SK-N-SH treated with all-trans-retinoic acid at 6 μM for 48 hours (cell line): Measurements from ENCODE around the gene METTL5.

ENCODE experiments used
- ATAC-seq: fragments of 200-7000 bp; cut with Tn5 transposase; 3 replicates; pipeline ENCODE4 v1.9.1; 2020; ENCODE audit warnings: mild to moderate bottlenecking, moderate library complexity
- BACH2 ChIP-seq: fragments of 250-450 bp; sonication (Bioruptor Pico); IDR thresholded peaks from 2 replicates; pipeline ENCODE4 v1.9.0; 2021; ENCODE audit warnings: mild to moderate bottlenecking, borderline replicate concordance
- CREB5 ChIP-seq: fragments of 250-450 bp; sonication (Bioruptor Pico); IDR thresholded peaks from 2 replicates; pipeline ENCODE4 v1.5.1; 2020; ENCODE audit warnings: low read depth, mild to moderate bottlenecking, moderate library complexity
- CSDC2 ChIP-seq: fragments of 250-450 bp; sonication (Bioruptor Pico); IDR thresholded peaks from 2 replicates; pipeline ENCODE4 v1.5.0; 2020; ENCODE audit warnings: mild to moderate bottlenecking, moderate library complexity
- ESRRG ChIP-seq: fragments of 250-450 bp; sonication (Bioruptor Pico); IDR thresholded peaks from 2 replicates; pipeline ENCODE4 v1.6.1; 2021; ENCODE audit warnings: mild to moderate bottlenecking
- GLIS3 ChIP-seq: fragments of 250-450 bp; sonication (Bioruptor Pico); IDR thresholded peaks from 2 replicates; pipeline ENCODE4 v1.5.0; 2020; ENCODE audit warnings: mild to moderate bottlenecking, moderate library complexity
- ISL1 ChIP-seq: fragments of 250-450 bp; sonication (Bioruptor Pico); IDR thresholded peaks from 2 replicates; pipeline ENCODE4 v2.1.2; 2022; ENCODE audit warnings: mild to moderate bottlenecking, moderate library complexity
- OSR1 ChIP-seq: fragments of 250-450 bp; sonication (Bioruptor Pico); IDR thresholded peaks from 2 replicates; pipeline ENCODE4 v1.8.0; 2022; ENCODE audit warnings: moderate library complexity, mild to moderate bottlenecking, inconsistent platforms
- PATZ1 ChIP-seq: fragments of 250-450 bp; sonication (Bioruptor Pico); IDR thresholded peaks from 2 replicates; pipeline ENCODE4 v1.8.0; 2020; ENCODE audit warnings: mild to moderate bottlenecking, moderate library complexity, borderline replicate concordance
- PPARA ChIP-seq: fragments of 250-450 bp; sonication (Bioruptor Pico); IDR thresholded peaks from 2 replicates; pipeline ENCODE4 v1.5.0; 2020; ENCODE audit warnings: mild to moderate bottlenecking, borderline replicate concordance
- RARB ChIP-seq: fragments of 250-450 bp; sonication (Bioruptor Pico); IDR thresholded peaks from 2 replicates; pipeline ENCODE4 v1.8.0; 2021; ENCODE audit warnings: mild to moderate bottlenecking, moderate library complexity
- SNAI2 ChIP-seq: fragments of 250-450 bp; sonication (Bioruptor Pico); IDR thresholded peaks from 2 replicates; pipeline ENCODE4 v1.5.0; 2020; ENCODE audit warnings: mild to moderate bottlenecking, moderate library complexity
- TOX ChIP-seq: fragments of 250-450 bp; sonication (Bioruptor Pico); IDR thresholded peaks from 2 replicates; pipeline ENCODE4 v1.8.0; 2021; ENCODE audit warnings: mild to moderate bottlenecking, moderate library complexity, borderline replicate concordance
- TSHZ2 ChIP-seq: fragments of 250-450 bp; sonication (Bioruptor Pico); IDR thresholded peaks from 2 replicates; pipeline ENCODE4 v1.5.0; 2020; ENCODE audit warnings: mild to moderate bottlenecking, moderate library complexity
- ZC3H10 ChIP-seq: fragments of 250-450 bp; sonication (Bioruptor Pico); IDR thresholded peaks from 2 replicates; pipeline ENCODE4 v1.5.1; 2021; ENCODE audit warnings: mild to moderate bottlenecking, moderate library complexity
- ZFP3 ChIP-seq: fragments of 250-450 bp; sonication (Bioruptor Pico); IDR thresholded peaks from 2 replicates; pipeline ENCODE4 v1.5.0; 2020; ENCODE audit warnings: mild to moderate bottlenecking, moderate library complexity
- ZFP30 ChIP-seq: fragments of 450-650 bp; formaldehyde crosslinking; IDR thresholded peaks from 2 replicates; pipeline ENCODE4 v1.5.0; 2022; ENCODE audit warnings: mild to moderate bottlenecking, moderate library complexity
- ZNF565 ChIP-seq: fragments of 450-650 bp; formaldehyde crosslinking; conservative IDR thresholded peaks from 2 replicates; pipeline ENCODE4 v1.5.0; 2020; ENCODE audit warnings: low read depth, mild to moderate bottlenecking, moderate library complexity
- ZNF70 ChIP-seq: fragments of 450-650 bp; formaldehyde crosslinking; IDR thresholded peaks from 2 replicates; pipeline ENCODE4 v1.5.0; 2020; ENCODE audit warnings: mild to moderate bottlenecking, moderate library complexity
- ZNF8 ChIP-seq: fragments of 450-650 bp; formaldehyde crosslinking; IDR thresholded peaks from 2 replicates; pipeline ENCODE4 v1.5.0; 2020; ENCODE audit warnings: mild to moderate bottlenecking, moderate library complexity
- TF ChIP-seq, protein P1 (sequence below): fragments of 250-450 bp; sonication (Bioruptor Pico); IDR thresholded peaks from 2 replicates; pipeline ENCODE4 v1.5.1; 2021; ENCODE audit warnings: mild to moderate bottlenecking, moderate library complexity
- TF ChIP-seq, protein P2 (sequence below): fragments of 250-450 bp; sonication (Bioruptor Pico); IDR thresholded peaks from 2 replicates; pipeline ENCODE4 v1.8.0; 2021; ENCODE audit warnings: low read depth, mild to moderate bottlenecking, moderate library complexity, borderline replicate concordance

Gene METTL5

GRCh38 chr2:169775354-169775753 lies 49.4 kb downstream of the METTL5 start:
- TF ChIP-seq ZNF70 (CRISPR knock-in tag) (no peak), ZC3H10 (no peak), GLIS3 (no peak), PPARA (CRISPR knock-in tag) (no peak), ZFP30 (CRISPR knock-in tag) (no peak), ISL1 (no peak), ZNF565 (CRISPR knock-in tag) (no peak), ZFP3 (CRISPR knock-in tag) (no peak), TSHZ2 (CRISPR knock-in tag) (no peak), CSDC2 (no peak), BACH2 (no peak), OSR1 (no peak), ZNF8 (no peak), ESRRG (CRISPR knock-in tag) (no peak), TOX (CRISPR knock-in tag) (no peak), RARB (CRISPR knock-in tag) (no peak), CREB5 (CRISPR knock-in tag) (no peak), SNAI2 (no peak)
- TF ChIP-seq, protein P1, sequence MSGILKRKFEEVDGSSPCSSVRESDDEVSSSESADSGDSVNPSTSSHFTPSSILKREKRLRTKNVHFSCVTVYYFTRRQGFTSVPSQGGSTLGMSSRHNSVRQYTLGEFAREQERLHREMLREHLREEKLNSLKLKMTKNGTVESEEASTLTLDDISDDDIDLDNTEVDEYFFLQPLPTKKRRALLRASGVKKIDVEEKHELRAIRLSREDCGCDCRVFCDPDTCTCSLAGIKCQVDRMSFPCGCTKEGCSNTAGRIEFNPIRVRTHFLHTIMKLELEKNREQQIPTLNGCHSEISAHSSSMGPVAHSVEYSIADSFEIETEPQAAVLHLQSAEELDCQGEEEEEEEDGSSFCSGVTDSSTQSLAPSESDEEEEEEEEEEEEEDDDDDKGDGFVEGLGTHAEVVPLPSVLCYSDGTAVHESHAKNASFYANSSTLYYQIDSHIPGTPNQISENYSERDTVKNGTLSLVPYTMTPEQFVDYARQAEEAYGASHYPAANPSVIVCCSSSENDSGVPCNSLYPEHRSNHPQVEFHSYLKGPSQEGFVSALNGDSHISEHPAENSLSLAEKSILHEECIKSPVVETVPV (CRISPR knock-in tag), result no peak
- TF ChIP-seq, protein P2, sequence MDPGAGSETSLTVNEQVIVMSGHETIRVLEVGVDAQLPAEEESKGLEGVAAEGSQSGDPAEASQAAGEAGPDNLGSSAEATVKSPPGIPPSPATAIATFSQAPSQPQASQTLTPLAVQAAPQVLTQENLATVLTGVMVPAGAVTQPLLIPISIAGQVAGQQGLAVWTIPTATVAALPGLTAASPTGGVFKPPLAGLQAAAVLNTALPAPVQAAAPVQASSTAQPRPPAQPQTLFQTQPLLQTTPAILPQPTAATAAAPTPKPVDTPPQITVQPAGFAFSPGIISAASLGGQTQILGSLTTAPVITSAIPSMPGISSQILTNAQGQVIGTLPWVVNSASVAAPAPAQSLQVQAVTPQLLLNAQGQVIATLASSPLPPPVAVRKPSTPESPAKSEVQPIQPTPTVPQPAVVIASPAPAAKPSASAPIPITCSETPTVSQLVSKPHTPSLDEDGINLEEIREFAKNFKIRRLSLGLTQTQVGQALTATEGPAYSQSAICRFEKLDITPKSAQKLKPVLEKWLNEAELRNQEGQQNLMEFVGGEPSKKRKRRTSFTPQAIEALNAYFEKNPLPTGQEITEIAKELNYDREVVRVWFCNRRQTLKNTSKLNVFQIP (CRISPR knock-in tag), result no peak
- ATAC-seq, result peak; percentile 12; the same call in 1 of the 3 replicates

DNA sequence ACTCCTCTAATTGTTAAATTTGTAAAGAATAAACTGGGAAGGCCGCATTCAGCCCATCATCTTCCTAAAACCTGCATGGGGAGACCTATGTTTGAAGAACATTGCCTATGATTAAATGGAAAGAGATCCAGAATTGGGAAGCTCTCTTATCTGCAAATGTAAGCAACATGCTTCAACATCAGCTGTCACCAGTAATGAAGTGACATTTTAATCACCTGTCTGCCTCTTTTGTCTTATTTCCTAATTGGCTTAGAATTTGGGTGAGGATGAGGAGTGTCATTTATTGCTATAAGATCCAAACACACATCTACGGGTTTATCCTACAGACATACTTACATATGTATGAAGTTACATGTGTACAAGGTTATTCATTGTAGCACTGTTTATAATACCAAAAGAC lies 52.1 kb downstream of the METTL5 start:
- TF ChIP-seq BACH2 (no peak), RARB (CRISPR knock-in tag) (no peak), ZFP30 (CRISPR knock-in tag) (no peak), ZNF70 (CRISPR knock-in tag) (no peak), PATZ1 (no peak), ESRRG (CRISPR knock-in tag) (no peak), TSHZ2 (CRISPR knock-in tag) (no peak), PPARA (CRISPR knock-in tag) (no peak), ISL1 (no peak)
- no peak for ATAC-seq
